SK-N-SH treated with all-trans-retinoic acid at 6 μM for 48 hours (cell line): ENCODE data around the gene MAST4.

ENCODE experiments used
- CSDC2 ChIP-seq: fragments of 250-450 bp; sonication (Bioruptor Pico); IDR thresholded peaks from 2 replicates; pipeline ENCODE4 v1.5.0; 2020; ENCODE audit warnings: mild to moderate bottlenecking, moderate library complexity
- CSRNP3 ChIP-seq: fragments of 250-450 bp; sonication (Bioruptor Pico); IDR thresholded peaks from 2 replicates; pipeline ENCODE4 v1.5.1; 2021; ENCODE audit warnings: mild to moderate bottlenecking, moderate library complexity
- ISL1 ChIP-seq: fragments of 250-450 bp; sonication (Bioruptor Pico); IDR thresholded peaks from 2 replicates; pipeline ENCODE4 v2.1.2; 2022; ENCODE audit warnings: mild to moderate bottlenecking, moderate library complexity
- ZFP30 ChIP-seq: fragments of 450-650 bp; formaldehyde crosslinking; IDR thresholded peaks from 2 replicates; pipeline ENCODE4 v1.5.0; 2022; ENCODE audit warnings: mild to moderate bottlenecking, moderate library complexity
- TF ChIP-seq, protein P1 (sequence below): fragments of 250-450 bp; sonication (Bioruptor Pico); IDR thresholded peaks from 2 replicates; pipeline ENCODE4 v1.8.0; 2020; ENCODE audit warnings: mild to moderate bottlenecking, moderate library complexity, borderline replicate concordance
- TF ChIP-seq, protein P2 (sequence below): fragments of 250-450 bp; sonication (Bioruptor Pico); IDR thresholded peaks from 2 replicates; pipeline ENCODE4 v1.5.0; 2020; ENCODE audit warnings: mild to moderate bottlenecking, moderate library complexity

DNA sequence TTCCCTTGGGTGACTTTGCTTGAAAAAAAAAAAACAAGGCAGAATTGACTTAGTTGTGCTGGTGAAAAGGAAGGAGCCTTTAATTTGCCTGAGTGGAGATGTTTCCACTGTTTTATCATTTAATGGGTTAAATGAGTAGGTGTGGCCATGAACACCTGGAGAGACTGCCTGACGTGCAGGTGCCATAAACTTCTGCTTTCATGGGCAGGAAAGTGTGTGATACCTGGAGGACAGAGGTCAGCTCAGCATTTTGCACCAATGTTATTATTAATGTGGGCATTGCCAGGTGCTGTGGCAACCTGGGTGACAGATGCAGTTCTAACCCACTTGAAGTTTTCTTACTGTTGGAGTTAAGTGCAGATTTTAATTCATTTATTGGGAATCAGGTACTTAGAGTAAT lies 455.0 kb downstream of the MAST4 start:
- TF ChIP-seq, protein P1, sequence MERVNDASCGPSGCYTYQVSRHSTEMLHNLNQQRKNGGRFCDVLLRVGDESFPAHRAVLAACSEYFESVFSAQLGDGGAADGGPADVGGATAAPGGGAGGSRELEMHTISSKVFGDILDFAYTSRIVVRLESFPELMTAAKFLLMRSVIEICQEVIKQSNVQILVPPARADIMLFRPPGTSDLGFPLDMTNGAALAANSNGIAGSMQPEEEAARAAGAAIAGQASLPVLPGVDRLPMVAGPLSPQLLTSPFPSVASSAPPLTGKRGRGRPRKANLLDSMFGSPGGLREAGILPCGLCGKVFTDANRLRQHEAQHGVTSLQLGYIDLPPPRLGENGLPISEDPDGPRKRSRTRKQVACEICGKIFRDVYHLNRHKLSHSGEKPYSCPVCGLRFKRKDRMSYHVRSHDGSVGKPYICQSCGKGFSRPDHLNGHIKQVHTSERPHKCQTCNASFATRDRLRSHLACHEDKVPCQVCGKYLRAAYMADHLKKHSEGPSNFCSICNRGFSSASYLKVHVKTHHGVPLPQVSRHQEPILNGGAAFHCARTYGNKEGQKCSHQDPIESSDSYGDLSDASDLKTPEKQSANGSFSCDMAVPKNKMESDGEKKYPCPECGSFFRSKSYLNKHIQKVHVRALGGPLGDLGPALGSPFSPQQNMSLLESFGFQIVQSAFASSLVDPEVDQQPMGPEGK (CRISPR knock-in tag), result no peak
- TF ChIP-seq CSDC2 (CRISPR knock-in tag), result no peak
- no peak for TF ChIP-seq ISL1 (CRISPR knock-in tag)
- TF ChIP-seq, protein P2, sequence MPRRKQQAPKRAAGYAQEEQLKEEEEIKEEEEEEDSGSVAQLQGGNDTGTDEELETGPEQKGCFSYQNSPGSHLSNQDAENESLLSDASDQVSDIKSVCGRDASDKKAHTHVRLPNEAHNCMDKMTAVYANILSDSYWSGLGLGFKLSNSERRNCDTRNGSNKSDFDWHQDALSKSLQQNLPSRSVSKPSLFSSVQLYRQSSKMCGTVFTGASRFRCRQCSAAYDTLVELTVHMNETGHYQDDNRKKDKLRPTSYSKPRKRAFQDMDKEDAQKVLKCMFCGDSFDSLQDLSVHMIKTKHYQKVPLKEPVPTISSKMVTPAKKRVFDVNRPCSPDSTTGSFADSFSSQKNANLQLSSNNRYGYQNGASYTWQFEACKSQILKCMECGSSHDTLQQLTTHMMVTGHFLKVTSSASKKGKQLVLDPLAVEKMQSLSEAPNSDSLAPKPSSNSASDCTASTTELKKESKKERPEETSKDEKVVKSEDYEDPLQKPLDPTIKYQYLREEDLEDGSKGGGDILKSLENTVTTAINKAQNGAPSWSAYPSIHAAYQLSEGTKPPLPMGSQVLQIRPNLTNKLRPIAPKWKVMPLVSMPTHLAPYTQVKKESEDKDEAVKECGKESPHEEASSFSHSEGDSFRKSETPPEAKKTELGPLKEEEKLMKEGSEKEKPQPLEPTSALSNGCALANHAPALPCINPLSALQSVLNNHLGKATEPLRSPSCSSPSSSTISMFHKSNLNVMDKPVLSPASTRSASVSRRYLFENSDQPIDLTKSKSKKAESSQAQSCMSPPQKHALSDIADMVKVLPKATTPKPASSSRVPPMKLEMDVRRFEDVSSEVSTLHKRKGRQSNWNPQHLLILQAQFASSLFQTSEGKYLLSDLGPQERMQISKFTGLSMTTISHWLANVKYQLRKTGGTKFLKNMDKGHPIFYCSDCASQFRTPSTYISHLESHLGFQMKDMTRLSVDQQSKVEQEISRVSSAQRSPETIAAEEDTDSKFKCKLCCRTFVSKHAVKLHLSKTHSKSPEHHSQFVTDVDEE (CRISPR knock-in tag), result no peak
- TF ChIP-seq ZFP30, result no peak
- TF ChIP-seq CSRNP3 (CRISPR knock-in tag), result no peak
